Mesodermal cell (in vitro differentiated cells): Measurements from ENCODE around the gene COL27A1.

Experiments used
- H3K27ac ChIP-seq: 2 replicates; pipeline ENCODE4 v1.7.0; 2013; ENCODE audit warnings: mild to moderate bottlenecking, low read depth, low read length, moderate library complexity; ENCODE audit not compliant: severe bottlenecking
- H3K36me3 ChIP-seq: 2 replicates; pipeline ENCODE4 v1.7.1; 2013; ENCODE audit warnings: mild to moderate bottlenecking, low read length, moderate library complexity; ENCODE audit not compliant: control insufficient read depth, insufficient read depth
- H3K4me1 ChIP-seq: one replicate; pipeline ENCODE4 v1.7.1; 2013; ENCODE audit warnings: mild to moderate bottlenecking, low read length; ENCODE audit not compliant: insufficient read depth, control insufficient read depth, poor library complexity, severe bottlenecking
- H3K4me3 ChIP-seq: 2 replicates; pipeline ENCODE4 v1.7.0; 2013; ENCODE audit warnings: low read length, control low read depth, mild to moderate bottlenecking; ENCODE audit not compliant: insufficient read depth, poor library complexity, severe bottlenecking; ENCODE audit errors: extremely low read depth
- H3K9me3 ChIP-seq: 2 replicates; pipeline ENCODE4 v1.7.1; 2013; ENCODE audit warnings: mild to moderate bottlenecking, low read length, moderate library complexity; ENCODE audit not compliant: control insufficient read depth
- WGBS, 2 experiments: methylation state at CpG; one replicate each; pipeline ENCODE4 v1.1.5; 2013; ENCODE audit warnings: missing lambda C conversion rate in 2 of 2; ENCODE audit not compliant: insufficient coverage in 2 of 2; 5-methylcytosine and 5-hydroxymethylcytosine counted together

COL27A1 gene

DNA sequence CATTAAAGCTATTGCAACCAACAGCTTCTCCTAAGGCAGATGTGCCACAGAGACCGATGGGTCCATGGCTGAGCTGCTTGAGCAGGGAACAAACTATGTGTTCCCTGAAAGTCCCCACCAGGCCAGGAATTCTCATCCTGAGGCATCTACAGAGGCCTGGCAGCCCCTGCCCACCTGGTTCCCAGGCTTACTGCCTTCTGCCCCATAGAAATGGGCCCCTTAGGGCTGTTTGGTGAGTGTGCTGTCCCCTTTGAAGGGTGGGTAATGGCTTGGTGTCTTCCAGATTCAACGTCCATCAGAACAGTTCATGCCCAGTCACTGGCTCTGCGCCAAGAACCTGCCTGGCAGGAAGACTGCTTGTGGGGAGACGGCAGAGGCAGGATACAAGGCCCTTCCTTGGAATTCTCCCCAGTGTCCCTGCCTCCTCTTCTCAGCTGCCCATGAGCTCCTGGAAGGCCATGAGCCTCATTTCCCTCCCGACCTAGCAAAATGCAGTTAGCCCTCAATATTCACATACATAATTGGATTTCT is 3.8 kb upstream of the COL27A1 start:
- 95 to 97% methylated on average over 4 to 5 of the region's 5 CpGs for WGBS, 2 experiments
- Histone ChIP-seq H3K4me3 (no peak overlapping the region), H3K36me3 (no peaks in the 10 kb centered on the region), H3K9me3 (no peaks in the 10 kb centered on the region), H3K4me1 (peaks cover 8% of the 10 kb centered on the region), H3K27ac (no peak overlapping the region)

DNA sequence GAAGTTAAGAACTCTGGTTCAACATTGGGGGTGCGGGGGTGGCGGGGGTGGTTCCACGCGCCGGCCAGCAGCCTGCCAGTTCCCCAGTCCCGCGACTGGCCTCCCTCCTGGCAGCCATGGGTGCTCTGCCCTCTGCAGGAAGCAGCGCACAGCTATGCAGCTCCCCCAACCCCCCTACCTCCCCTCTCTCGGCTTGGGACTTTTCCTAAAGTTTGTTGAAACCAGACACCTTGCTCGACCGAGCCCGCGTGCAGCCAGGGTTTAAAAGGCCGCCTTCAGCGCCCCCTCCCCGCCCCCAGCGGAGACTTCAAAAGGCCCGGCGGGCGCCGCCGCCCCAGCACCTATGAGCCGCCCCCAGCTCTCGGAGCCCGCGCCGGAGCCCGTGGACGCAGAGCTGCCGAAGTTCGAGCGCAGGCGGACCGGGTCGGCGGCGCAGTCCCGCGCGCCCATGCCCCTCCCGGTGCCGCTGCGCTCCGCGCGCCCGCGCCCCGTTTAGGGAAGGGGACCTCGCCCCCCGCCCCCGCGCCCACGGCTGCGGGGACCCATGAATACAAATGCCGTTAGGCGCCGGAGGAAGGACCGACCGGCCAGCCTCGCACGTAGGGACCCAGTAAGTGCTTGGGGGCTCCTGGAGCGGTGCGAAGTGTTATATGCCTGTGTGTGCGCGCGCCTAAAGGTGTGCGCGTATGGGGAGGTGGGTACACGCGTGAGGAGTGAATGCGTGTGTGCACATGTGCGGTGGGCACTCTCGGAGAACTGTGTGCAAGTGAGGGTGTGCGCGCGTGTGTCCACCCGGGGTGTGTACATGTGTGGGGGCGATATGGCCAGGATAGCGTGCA is 1.4 kb upstream of the COL27A1 start:
- WGBS, 2 experiments, result 0 to 1% methylated on average over 37 to 76 of the region's 80 CpGs
- peaks cover 10% of the 10 kb centered on the region for H3K36me3 ChIP-seq
- no peak overlapping the region for H3K27ac ChIP-seq
- no peaks in the 10 kb centered on the region for H3K9me3 ChIP-seq
- H3K4me3 ChIP-seq, result peak overlapping the region; percentile 64
- H3K4me1 ChIP-seq, result peaks cover 20% of the 10 kb centered on the region

GRCh38 chr9:114154600-114155102 is 686 bp upstream of the COL27A1 start:
- no peak overlapping the region for H3K27ac ChIP-seq
- peaks cover 16% of the 10 kb centered on the region for H3K36me3 ChIP-seq
- no peaks in the 10 kb centered on the region for H3K9me3 ChIP-seq
- peak overlapping the region; percentile 64 for H3K4me3 ChIP-seq
- peaks cover 27% of the 10 kb centered on the region for H3K4me1 ChIP-seq
- 1 to 5% methylated on average over 15 to 17 of the region's 23 CpGs for WGBS, 2 experiments

DNA sequence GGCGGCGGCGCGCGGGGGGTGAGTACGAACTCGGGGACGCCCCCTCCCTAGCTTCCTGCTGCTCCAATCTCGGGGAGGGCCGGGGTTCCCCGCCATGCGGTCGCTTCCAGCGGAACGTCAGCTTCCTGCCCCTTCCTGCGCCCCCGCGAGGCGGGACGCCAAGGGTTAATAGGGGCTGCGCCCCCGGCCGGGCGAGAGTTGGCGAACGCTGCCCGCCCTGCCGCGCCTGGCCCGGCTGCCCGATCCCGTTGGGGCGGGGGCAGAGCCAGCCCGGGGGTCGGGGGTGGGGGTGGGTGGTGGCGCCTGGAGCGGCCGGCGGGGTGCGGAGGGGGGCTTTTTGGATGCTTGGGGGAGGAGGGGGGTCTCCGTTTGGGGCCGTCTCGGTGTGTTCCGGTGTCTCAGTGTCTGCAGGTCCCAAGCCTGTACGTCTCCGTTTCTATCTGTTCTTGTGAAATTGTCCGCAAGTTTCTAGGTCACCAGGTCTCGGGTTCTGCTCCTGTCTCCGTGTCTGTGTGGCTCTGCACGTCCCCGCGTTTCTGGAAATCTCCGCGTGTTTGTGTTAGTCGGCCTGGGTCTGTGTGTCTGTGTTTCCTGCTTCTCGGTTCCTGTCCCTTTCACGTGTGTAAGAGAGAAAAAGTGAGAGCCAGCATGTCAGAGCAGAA is 789 bp downstream of the COL27A1 start:
- Histone ChIP-seq H3K27ac (peak overlapping the region; percentile 57), H3K36me3 (peaks cover 19% of the 10 kb centered on the region), H3K4me1 (peaks cover 27% of the 10 kb centered on the region), H3K9me3 (no peaks in the 10 kb centered on the region), H3K4me3 (peak overlapping the region; percentile 64)
- WGBS, 2 experiments, result 0 to 1% methylated on average over 28 to 33 of the region's 57 CpGs

- 48 to 52% methylated on average over 17 to 31 of the region's 31 CpGs for WGBS, 2 experiments
- Histone ChIP-seq H3K27ac (peak overlapping the region; percentile 57), H3K9me3 (no peaks in the 10 kb centered on the region), H3K4me3 (peak overlapping the region; percentile 64), H3K4me1 (peaks cover 27% of the 10 kb centered on the region), H3K36me3 (peaks cover 22% of the 10 kb centered on the region)
Observed at GRCh38 chr9:114156657-114157421, 1.5 kb downstream of the COL27A1 start.

DNA sequence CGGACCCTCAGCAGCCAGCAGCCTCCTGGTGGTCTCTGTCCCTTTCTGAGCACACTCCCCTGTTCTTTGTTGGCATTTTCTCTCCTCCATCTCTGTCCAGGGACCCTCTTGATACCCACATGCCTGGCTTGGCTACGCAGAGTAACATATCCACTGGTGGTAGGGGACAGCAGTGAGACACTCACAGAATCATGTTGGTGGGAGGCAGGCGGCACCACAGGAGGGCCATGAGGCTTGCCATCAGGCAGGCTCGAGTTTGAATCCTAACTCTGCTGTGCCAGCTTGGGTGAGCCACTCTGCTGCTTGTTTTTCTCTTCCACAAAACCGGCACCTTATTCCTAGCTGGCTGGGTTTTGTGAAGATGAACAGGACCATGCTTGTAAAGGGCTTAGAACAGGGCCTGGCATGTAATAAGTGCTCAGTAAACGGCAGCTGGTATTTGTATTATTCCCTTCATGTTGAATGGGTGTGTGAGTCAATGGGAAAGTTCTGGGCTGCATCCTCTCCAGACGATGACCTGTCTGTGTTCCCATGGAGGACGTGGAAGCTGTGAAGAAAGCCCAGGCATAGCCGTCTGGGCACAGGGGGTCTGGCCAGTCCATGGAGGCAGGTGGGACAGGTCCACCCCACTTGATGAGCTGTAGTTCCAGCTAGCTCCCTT is 2.3 kb downstream of the COL27A1 start:
- H3K9me3 ChIP-seq, result no peaks in the 10 kb centered on the region
- H3K4me3 ChIP-seq, result no peak overlapping the region
- peaks cover 32% of the 10 kb centered on the region for H3K4me1 ChIP-seq
- 84 to 92% methylated on average over 8 of the region's 9 CpGs for WGBS, 2 experiments
- peak overlapping the region; percentile 47 for H3K27ac ChIP-seq
- H3K36me3 ChIP-seq, result peaks cover 22% of the 10 kb centered on the region

- Histone ChIP-seq H3K4me1 (peaks cover 40% of the 10 kb centered on the region), H3K27ac (peak overlapping the region; percentile 47), H3K4me3 (no peak overlapping the region), H3K9me3 (no peaks in the 10 kb centered on the region), H3K36me3 (peaks cover 22% of the 10 kb centered on the region)
- WGBS, 2 experiments, result 85 to 87% methylated on average over 8 to 10 of the region's 10 CpGs
Observed at GRCh38 chr9:114158482-114159130, 3.3 kb downstream of the COL27A1 start.

DNA sequence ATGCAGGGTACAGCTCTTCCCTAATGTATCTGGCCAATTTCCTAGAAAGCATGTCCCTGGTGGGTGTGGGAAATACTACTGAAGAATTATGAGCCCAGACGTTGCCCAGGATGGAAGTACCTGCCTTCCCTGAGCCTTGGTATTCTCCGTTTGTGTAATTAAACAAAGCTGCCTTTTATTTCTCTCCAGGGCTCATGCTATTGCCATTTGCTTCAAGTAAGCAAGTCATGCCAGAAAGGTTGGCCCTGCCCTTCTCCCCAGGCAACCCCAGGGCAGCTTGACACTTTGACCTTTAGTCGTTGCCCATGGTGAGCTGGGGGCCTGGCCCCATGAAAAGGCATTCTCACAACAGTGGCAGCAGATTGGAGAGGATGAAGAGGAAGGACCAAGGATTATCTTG is 4.4 kb downstream of the COL27A1 start:
- no peak overlapping the region for H3K4me3 ChIP-seq
- H3K9me3 ChIP-seq, result no peaks in the 10 kb centered on the region
- H3K27ac ChIP-seq, result no peak overlapping the region
- H3K36me3 ChIP-seq, result peaks cover 30% of the 10 kb centered on the region
- WGBS, 2 experiments, result 56 to 62% methylated on average over 3 of the region's 3 CpGs
- peaks cover 46% of the 10 kb centered on the region for H3K4me1 ChIP-seq

- no peak overlapping the region for H3K4me3 ChIP-seq
- H3K27ac ChIP-seq, result no peak overlapping the region
- WGBS, 2 experiments, result 90 to 91% methylated on average over 3 to 4 of the region's 4 CpGs
- H3K4me1 ChIP-seq, result peaks cover 46% of the 10 kb centered on the region
- H3K36me3 ChIP-seq, result peaks cover 44% of the 10 kb centered on the region
- no peaks in the 10 kb centered on the region for H3K9me3 ChIP-seq
Observed at GRCh38 chr9:114161513-114161912, 6.2 kb downstream of the COL27A1 start.
